Measurements from ENCODE around the gene YY2.

- TF ChIP-seq CTCF (IDR thresholded peaks at IDR 0.05) (no peak), POLR2AphosphoS5 (IDR thresholded peaks at IDR 0.05) (no peak)
Observed at GRCh38 chrX:21885568-21885967, 29.8 kb downstream of the YY2 start.

Data from suprapubic skin (tissue), 3 donors.